Endometrial microvascular endothelial cells (primary cell): ENCODE measurements around the gene S100B. TPM values are rescaled to one million over a fixed set of nuclear protein-coding genes. Genes with fewer than 3 reads are reported as not detected.

Source experiments
- in situ Hi-C: cut with HindIII; loops from 2 replicates; pipeline ENCODE4 v1.10.0; 2017; ENCODE audit warnings: low sequenced_read_pairs, low pct_unique_long_range_greater_than_20kb; ENCODE audit errors: inconsistent ontology term
- total RNA-seq: library from RNA; depleted of rRNA; stranded (reverse); fragments of >200 nt; gene quantifications from one replicate; pipeline ENCODE4 v1.2.3, GENCODE V29; 2015; ENCODE audit errors: inconsistent ontology term

The S100B gene
- total RNA-seq, 1 donor from 2014 or later = not detected

DNA sequence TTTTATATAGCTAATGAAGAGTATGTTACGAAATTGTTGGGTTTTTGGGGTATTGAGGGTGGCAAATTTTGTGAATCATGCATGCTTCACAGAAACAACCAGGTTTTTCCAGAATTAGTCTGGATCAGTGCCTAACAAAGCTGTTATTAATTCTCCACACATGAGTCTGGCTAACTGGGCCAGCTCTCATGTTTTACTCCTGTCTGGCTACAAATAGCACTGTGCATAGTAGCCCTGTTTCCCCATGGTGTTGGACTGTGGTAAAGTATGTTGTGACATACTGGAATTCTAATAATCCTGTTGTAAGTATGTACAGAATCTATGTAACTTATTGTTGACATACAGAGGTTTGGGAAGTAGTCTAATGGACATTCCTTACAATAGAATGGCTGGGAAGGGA, 35.8 kb downstream of the S100B start:
- in situ Hi-C loops = no loop called here

DNA sequence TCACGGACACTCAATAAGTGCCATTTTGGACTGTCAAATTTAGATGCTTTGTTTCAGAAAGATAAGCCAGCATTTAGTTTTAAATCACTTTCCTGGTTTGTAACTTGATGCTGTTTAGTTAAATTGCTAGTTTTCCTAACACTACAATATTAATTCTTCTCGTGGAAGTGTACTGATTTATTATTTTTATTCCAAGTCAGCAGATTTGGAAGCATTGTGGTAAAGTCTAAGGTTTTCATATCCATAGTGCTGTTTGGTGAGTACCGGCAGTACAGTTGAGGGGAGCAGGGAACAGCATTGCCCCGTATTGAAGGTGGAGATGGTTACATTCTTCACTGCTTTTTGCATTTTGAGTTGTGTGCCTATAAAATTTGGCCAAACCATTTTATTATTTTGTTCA, 36.3 kb downstream of the S100B start:
- in situ Hi-C loops = no loop called here

DNA sequence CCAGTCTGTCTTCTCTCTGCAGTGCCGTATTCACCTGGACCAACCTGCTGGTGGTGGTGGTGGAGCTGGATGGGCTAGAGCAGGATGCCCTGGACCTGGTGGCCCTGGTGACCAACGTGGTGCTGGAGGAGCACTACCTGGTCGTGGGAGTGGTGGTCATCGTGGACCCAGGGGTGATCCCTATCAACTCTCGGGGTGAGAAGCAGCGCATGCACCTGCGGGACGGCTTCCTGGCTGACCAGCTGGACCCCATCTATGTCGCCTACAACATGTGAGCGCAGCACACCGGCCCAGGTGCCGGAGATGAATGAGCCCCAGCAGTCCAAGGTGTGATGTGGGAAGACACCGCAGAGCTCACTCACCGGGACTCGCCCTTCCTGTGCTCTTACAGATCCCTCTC, 37.5 kb downstream of the S100B start:
- in situ Hi-C loops = no loop called here

DNA sequence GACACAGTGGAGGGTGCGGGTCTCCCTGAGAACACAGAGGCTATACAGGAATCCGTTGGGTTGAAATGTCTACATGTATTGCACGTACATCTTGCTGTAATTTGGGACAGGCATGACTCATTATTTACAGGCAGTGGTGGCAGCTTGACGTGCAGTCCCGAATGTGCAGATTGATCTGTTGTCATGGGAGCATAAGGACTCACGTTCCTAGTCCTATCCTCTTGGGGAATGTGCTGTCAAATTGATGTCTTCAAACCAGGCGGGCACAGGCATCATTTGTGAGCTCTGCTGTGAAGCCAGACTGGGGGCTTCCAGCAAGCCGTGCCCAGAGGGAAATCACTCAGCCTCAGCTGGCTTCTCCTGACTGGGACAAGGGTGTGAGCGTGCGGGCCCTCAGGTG, 40.5 kb downstream of the S100B start:
- in situ Hi-C loops = no loop called here

DNA sequence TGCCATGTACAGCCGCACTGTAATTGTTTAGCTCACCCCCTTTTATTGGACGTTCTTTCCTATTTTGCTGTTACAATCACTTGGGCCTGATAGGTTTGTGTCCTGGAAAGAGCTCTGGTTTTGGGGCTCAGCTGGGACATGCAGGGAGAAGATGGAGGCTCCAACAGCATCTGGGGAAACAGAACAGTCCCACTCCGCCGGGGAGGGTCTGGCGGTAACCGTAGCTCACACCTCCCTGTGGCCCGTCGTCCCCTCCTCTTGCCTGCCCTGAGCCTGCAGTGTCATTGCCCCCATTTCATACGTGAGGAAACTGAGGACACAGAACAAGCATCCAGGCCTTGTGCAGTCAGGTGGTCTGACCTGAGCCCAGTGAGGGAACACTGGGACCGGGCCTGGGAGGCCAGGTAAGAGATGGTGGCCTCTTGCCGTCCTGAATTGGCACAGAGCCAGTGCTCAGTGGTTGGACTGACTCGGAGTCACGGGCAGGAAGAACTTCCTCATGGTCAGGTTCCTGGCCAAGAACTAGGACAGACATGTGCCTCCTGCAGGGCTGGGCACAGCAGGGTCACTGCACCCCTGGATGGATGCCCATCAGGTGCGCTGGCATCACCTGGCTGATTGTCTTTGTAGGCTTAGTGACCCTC, 41.8 kb downstream of the S100B start:
- in situ Hi-C loops = no loop called here

DNA sequence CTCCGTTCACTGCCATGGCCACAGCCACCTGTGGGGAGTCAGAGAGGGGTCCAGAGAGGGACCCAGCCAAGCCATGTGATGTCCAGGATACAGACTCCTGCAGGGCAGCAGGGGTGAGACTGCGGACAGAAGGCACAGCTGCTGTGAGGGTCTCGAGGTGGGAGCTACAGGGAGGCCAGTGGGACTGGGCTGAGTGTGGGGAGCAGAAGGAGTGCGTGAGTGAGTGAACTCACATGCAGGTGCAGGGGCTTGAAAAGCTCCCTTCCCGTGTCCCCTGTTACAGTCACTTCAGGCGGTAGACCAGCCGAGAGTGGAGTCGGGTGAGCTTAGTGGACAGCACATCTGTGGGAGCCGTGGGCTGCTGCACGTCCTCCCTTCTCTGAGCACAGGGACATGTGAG, 42.4 kb downstream of the S100B start:
- in situ Hi-C loops = no loop called here

DNA sequence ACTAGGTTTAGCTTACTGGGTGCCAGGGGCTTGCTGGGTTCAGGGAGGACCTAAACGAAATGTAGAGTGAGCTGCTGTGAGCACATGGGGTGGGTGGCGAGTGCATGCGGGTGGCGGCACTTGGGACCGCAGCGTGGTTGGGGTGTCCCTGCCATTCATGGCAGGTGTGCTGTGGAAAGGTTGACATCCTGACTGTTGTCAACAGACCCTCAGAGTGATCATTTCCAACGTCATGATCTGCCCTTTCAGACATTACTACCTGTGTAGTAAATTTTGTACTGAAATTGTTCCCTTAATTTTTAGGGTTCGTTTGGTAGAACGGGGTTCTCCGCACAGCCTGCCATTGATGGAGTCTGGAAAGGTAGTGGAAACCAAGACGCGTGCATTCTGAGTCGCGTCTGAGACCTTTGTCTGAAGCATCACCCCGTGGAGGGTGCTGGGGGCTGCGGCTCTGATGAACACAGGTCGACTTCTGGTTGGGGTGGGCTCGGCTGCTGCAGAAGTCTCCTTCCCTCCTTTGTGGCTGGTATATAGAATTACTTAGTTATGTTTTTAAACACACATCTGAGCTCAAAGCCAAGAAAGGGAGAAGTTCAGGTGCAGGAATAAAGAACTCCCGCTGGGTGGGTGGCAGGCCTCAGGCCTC, 43.3 kb downstream of the S100B start:
- in situ Hi-C loops = no loop called here

DNA sequence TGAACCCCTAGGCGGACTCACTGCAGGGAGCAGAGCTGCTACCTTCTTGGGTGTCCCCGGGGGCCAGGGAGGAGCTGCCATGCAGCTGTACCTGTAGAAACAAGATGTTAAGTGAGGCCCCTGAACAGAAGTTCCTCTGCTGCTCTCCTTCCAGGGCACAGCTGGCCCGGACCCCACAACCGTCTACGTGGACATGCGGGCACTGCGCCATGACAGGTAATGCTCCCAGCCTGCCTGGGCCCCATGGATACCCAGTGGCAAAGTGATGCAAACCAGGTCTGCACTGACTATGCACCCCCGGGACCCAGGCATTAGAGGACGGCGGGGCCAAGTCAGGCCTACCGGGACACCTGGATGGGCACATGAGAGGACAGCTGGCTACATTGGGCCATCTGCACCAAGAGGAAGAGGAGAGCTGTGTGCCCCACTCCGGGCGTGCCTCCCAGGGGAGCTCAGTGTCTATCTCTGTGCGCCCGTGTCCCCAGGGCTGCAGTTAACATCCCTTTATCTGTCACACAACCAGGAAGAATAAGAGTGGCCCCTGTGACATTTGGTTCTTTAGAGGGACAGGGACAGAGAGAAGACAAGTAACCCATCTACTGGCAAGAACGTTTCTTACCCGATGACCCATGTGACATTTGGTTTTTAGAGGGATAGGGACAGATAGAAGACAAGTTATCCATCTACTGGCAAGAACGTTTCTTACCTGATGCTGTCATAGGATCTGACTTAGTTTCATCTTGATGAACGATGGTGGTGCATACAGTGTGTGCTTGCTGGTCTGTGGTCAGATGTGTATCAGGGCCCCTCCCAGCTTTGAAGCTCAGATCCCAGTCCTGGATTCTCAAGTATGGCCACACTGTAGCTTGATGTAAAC, 44.1 kb downstream of the S100B start:
- in situ Hi-C loops = no loop called here

DNA sequence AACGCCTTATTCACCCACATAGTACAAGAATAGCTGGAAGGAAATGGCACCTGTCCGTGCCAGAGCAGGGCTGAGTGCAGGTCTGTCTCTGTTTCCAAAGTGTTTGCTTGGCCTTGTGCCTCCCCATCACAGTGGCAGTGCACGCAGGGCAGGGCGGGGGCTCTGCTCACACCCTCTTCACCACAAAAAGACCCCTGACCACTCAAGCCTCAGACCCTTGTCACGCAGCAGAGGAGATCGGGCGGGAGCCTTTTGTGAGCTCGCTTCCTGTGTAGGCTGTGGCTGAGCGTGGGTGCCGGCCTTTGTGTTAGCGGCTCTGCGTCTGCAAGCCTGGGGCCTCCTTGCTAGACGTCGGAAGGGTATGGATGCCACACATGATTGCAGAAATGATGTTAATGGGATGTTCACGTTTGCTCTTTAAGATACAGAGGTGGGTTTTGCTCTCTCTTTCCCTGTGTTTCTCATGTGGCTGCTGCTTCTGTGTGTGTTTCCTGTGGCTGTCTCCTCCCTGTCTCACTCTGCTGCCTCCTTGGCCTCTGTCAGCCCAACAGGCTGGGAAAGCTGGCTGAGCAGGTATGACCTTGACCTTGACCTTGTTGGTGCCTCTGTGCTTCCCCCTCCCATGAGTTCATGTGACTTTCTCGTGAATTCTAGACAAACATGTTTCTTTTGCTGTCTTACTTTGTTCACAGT, 45.4 kb downstream of the S100B start:
- in situ Hi-C loops = no loop called here

DNA sequence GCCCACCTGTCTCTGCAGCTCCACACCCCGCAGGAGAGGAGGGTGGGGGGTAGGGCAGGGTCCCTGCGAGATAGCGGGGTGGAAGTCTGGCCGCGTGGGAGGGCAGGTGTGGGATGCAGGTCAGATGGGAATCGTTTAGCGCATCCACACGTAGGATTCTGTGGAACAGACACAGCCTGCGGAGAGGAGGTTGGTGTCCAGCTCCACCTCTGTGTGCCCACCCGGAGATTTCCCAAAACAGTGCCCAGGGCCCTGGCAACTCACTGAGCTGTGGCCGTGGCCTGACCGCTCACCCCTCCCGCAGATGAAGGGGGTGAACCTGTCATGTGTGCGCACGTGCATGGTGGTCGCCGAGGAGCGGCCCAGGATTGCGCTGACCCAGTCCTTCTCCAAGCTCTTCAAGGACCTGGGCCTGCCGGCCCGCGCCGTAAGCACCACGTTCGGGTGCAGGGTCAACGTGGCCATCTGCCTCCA, 46.9 kb downstream of the S100B start:
- in situ Hi-C loops = no loop called here

DNA sequence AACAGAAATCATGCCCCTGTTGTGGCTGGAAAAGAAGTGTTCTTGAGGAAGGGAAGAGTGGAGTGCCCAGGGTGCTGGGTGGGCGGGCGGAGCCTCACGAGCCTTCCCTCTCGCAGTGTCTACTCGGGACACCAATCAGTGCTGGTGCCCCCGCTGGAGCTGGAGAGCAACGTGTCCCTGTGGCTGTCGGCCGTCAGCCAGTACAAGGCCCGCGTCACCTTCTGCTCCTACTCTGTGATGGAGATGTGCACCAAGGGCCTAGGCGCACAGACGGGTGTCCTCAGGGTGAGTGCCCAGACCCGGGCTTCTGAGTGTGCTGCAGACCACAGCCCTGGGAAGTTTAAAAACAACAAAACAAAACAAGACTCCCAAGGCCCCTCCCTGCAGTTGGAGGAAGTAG, 47.4 kb downstream of the S100B start:
- in situ Hi-C loops = no loop called here

DNA sequence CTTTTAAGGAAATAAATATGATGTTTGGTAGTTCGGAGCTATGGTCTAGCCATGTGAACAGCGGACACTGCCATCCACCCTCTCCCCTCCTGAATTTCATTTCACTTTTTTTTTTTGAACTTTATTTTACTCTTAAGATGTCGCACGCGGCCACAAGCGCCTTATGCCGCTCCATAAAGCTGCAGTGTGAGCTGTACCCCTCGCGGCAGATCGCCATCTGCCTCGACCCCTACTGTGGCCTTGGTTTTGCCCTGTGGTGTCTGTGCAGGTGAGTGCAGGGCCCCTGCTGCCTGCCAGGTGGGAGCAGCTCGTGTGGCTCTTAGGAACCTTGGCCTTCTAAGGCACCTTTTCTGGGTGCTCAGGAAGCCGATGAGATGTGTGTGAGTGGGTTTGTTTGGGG, 48.1 kb downstream of the S100B start:
- in situ Hi-C loops = no loop called here

DNA sequence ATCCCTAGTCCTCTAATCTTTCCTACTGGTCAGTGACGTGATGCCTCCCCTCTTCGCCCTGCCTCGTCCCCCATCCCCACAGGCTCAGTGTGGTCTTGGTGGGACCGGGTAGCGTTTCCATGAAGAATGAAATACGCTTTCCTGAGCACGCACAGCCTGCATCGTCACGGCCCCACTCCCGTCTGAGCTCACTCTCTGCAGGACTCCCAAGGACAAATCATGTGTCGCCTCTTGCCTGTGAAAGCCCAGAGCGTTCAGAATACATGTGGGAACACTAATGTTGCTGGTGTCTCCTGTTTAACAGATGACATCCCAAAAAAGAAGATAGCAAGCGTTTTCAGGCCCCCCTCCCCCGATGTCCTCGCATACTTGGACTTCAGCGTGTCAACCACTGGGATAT, 49.2 kb downstream of the S100B start:
- in situ Hi-C loops = no loop called here

DNA sequence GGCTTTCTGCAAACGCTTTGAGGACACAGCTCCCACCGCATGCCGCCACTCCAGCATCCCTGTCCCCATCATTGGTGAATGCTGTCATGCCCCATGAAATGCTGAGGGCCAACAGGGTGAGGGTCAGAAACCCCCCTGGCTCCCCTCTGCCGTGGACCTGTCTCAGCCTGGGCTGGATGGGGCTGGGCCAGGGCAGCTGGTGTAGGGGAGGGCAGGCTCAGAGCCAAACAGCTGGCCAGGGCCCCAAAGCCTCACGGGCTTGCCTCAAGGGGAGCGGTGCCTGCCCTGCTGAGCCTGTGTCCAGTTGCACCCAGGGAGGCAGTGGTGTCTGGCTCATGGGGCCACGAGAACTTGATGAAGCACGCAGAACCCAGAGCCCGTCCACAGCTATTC, 49.7 kb downstream of the S100B start:
- in situ Hi-C loops = no loop called here

DNA sequence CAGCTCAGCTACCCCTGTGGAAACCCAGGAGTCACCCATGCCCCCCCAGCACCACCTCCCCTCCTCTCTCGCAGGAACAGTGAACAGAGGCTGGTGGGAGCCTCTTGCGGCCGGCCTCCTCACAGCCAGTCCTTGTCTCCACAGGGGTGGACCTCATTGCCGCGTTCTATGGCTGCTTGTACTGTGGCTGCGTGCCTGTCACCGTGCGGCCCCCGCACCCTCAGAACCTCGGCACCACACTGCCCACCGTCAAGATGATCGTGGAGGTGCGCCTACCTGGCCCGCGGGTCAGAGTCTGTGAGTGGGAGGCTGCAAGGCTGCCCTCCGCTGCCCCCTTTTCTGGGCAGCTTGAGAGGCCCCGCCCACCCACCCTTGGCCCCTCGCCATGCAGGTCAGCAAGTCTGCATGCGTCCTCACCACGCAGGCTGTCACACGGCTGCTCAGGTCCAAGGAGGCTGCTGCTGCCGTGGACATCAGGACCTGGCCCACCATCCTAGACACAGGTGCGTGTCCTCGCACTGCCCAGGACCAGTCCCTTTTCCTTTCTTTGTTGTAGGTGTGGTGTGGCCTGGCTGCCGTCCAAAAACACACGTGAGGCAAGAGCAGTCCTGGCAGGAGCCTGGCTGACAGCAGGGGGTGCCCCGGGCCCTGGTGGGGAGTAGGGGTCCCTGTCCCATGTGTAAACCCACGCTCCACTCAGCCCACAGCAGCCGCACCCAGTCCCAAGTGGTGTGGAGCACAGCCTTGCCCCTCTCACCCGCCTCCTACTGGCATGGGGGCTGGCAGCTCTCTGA, 50.3 kb downstream of the S100B start:
- in situ Hi-C loops = no loop called here

DNA sequence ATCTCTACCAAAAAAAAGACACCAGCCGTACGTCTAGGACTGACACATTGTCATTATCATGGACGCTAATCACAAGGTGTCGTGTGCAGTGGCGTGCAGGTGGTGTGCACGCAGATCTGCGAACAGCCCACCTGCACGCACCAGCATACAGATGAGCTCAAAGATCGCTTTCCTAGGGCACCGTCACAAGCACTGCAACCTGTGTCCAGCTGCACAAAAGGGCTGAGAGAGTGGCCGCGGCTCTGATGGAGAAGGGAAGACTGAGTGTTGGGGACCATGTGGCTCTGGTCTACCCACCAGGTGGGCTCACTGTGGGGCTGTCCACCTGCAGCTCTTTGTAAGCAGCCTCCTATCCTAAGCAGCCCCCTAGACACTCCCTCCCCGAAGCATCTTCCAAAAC, 50.9 kb downstream of the S100B start:
- in situ Hi-C loops = no loop called here

DNA sequence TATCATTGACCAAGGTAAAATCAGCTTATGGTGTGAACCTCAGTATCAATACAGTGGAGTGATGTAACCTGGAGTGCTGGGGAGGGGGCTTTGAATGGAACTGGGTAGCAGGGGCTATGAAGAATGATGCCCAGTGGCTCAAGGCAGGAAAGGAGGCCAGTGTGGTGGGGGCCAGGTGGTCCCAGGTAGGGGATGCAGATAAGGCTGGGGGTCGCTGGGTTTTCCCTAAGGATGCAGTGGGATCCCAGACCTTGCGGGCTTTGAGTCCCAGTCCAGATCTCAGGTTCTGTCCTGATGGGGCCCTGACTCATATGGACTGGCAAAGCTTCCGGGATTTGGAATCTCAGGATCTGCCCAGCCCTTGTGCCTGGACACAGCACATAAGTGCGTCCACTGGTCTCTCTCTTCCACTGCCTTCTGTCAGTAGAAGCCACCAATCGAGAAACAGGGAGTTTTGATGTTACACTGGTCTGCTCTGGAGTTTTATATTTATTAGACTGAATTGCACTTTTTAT, 52.0 kb downstream of the S100B start:
- in situ Hi-C loops = no loop called here

DNA sequence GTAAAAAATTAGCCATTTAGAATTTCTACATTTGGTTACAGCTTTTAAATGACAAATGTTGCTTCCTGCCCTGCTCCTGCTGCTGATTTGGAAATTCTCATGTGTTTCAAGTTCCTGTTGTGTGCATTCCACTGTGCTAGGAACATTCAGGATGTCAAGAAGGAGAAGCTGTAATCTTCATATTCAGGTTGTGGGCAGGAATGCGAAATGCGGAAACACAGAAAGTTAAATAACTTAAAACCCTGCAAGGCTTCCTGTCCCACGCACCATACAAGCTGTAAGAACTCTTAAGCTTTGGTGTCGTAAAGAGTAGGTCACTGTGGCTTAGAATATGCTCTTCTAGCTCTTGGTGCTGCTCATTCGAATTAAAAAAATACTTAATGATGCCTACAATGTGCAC, 52.6 kb downstream of the S100B start:
- in situ Hi-C loops = no loop called here
